ENCODE measurements around the gene CYP46A1.

DNA sequence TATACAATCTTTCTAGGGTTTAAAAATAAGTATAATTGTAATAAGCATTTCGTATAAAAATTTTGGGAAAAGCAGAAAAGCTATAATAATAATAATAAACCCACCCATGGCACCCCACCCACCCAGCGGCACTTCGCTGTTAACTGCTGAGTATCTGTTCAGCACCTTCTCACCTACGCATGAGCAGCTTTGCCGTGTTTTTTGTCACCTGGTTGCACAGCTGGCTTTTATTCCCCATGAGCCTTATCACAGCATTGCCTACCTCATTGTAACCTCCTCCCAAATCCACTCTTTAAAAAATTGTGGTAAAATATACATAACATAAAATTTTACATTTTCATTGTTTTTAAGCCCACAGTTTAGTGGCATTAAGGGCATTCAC, 34.7 kb downstream of the CYP46A1 start:
- TF ChIP-seq, protein P1, sequence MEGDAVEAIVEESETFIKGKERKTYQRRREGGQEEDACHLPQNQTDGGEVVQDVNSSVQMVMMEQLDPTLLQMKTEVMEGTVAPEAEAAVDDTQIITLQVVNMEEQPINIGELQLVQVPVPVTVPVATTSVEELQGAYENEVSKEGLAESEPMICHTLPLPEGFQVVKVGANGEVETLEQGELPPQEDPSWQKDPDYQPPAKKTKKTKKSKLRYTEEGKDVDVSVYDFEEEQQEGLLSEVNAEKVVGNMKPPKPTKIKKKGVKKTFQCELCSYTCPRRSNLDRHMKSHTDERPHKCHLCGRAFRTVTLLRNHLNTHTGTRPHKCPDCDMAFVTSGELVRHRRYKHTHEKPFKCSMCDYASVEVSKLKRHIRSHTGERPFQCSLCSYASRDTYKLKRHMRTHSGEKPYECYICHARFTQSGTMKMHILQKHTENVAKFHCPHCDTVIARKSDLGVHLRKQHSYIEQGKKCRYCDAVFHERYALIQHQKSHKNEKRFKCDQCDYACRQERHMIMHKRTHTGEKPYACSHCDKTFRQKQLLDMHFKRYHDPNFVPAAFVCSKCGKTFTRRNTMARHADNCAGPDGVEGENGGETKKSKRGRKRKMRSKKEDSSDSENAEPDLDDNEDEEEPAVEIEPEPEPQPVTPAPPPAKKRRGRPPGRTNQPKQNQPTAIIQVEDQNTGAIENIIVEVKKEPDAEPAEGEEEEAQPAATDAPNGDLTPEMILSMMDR (IDR thresholded peaks at IDR 0.05; ENCODE audit: insufficient read depth, low read length, poor library complexity, severe bottlenecking) = no peak
- no peak for TF ChIP-seq EZH2phosphoT487 (conservative IDR thresholded peaks at IDR 0.05; ENCODE audit: low read length)

All from SU-DHL-6 (cell line).